GM12872 (cell line): ENCODE measurements around the gene CAMTA1.

Source experiments
- TF ChIP-seq, protein P1 (sequence below): IDR thresholded peaks from 3 replicates; pipeline ENCODE4 v1.5.1; 2011; ENCODE audit warnings: low read depth, mild to moderate bottlenecking, low read length, moderate library complexity; ENCODE audit not compliant: insufficient read depth

CAMTA1 gene

DNA sequence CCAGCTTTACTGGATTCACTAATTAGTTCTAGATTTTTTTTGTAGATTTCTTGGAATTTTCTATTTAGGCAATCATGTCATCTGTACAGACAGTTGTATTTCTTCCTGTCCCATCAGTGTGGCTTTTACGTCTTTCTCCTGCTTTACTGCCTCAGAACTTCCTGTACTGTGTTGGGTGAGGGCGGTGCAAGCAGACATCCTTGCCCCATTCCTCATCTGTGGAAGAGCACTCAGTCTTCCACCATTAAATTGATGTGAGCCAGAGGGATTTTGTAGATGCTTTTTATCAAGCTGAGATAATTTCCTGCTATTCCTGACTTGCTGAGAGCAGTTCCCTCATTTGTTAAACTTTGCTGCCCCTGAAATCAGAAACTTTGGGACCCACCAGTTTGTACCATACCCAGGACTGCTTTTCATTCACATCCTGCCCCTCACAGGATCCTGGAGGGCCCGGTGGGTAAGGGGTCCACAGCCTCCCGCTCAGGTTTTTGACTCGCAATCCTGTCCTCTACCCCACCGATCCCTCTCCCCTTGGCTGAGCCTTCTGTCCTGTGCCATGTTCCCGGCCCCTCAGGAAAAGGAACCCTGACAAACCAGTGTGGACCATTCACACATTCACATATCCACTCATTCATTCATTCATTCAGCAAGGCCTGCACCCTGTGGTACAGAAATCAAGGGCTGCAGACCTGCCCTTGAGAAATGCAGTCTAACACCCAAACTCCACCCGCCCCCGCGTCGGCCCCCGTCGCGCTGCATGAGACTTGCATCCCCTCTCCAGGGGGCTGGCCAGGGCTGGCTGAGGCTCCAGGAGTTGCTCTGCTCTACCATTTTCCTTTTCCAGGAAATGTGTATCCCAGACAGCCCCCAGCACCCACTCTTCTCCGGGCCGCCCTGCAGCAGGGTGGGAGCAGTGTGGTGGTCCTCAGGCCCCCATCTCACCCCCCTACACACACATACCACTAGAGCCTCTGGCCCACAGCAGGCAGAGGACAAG, 739.4 kb downstream of the CAMTA1 start:
- TF ChIP-seq, protein P1, sequence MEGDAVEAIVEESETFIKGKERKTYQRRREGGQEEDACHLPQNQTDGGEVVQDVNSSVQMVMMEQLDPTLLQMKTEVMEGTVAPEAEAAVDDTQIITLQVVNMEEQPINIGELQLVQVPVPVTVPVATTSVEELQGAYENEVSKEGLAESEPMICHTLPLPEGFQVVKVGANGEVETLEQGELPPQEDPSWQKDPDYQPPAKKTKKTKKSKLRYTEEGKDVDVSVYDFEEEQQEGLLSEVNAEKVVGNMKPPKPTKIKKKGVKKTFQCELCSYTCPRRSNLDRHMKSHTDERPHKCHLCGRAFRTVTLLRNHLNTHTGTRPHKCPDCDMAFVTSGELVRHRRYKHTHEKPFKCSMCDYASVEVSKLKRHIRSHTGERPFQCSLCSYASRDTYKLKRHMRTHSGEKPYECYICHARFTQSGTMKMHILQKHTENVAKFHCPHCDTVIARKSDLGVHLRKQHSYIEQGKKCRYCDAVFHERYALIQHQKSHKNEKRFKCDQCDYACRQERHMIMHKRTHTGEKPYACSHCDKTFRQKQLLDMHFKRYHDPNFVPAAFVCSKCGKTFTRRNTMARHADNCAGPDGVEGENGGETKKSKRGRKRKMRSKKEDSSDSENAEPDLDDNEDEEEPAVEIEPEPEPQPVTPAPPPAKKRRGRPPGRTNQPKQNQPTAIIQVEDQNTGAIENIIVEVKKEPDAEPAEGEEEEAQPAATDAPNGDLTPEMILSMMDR, result no peak

DNA sequence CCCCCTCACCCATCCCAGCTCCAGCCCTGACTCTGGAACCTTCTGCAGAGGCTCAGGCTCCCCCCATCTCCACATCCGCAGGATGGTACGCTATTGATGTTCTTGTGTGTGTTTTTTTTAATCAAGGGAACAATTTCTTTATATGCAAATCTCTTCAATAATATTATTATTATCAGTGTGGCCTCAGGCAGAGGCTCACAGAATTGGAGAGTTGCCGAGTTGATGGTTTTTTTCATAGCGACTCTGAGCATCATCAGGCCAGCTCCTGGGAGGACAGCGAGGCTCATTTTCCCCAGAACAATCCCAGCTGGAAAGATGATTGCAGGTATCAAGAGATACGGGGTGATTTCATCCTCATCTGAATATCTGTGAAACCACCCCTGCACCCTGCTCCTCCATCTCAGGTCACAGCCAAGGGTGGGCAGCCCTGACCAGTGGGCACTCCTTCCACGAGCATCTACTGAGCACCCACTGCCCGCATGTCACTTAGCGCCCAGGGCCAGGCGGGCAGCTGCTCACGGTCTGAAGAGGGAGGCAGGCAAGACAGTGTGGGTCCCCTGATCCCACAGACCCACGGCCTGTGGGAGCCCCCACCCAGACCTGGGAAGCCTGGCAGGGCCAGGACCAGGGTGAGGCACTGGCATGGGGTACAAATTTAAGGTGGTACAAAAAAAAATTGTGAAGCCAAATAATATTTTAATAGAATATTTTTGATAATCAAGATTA, 740.2 kb downstream of the CAMTA1 start:
- TF ChIP-seq, protein P1, result no peak

DNA sequence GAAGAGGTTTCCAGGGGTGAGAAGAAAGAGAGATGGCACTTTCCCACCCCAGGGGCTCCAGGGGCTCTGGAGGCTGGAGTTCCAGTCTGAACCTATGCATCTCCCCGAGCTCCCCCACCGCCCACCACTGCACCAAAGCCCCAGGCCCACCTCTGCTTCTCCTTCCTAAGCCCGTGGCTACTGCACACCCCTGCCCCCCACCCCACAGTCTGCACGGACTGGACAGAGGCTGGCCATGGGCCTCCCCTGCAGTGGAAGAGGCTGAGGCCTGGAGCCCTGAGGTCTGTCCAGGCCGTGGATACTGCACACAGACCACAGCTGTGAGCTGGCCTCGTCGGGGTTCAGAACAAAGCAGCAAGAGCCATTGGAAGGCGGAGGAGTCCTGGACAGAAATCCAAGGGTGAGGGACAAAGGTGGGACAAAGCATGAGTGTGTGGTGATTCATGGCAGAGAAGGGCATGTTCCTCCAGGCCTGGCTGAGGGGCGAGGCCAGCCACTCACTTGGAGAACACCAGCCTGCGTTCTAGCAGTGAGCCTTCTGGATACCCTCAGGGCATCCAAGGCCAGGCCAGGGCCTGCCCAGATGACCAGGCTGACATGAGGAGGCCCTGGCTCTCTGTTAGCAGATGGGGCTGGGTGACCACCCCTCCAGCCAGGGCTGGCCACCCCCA, 741.1 kb downstream of the CAMTA1 start:
- TF ChIP-seq, protein P1, result no peak

DNA sequence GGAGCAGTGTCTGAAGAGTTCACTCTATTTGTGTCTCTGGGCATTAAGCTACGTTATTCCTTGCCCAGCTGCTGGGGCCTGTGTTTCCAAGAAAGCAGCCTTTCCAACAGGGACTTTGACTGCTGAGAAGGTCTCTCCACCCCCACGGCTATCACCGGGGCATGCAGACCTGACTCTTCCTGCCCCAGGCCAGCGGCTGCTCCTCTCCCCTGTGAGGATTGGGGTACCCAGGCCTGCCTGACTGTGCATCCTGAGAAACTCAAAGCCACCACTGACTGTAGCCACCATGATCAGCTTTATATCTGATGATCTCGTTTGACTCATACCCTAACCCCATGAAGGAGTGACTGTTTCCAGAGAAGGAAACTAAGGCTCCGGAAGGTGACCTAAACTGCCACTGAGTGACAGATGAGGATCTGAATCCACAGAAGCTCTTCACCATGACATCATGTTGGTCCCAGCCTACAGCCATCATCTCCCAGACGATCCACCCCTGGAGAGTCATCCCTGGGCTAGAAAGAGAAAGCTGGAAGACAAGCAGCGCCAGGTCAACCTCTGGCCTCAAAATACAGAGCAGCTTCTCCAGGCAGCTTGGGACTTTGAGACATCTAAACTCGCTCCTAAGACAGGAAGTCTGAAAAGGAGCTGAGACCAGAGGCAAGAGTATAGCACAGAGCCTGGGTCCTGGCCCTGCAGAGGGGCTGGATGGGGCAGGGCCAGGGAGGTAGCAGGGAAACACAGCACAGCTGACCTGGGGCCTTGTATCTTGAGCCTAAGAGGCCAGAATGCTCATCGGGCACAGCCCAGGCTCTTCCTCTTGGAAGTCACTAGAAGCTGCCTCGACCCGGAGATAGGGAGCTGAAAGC, 741.8 kb downstream of the CAMTA1 start:
- TF ChIP-seq, protein P1, result no peak

DNA sequence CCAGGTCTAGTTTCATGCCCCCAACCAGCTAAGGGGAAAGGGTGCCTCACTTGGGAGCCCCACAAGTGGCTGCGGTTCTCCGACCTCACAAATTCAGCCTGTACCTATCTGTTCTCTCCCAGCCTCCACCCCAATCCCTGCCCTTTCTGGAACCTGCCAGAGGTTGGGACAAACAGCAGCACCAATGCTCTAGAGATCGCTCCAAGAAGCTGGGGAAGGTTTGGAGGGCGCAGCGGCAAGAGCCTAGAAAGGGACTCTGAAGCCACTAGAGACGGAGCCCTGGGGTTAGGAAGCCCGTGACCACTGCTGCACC, 742.4 kb downstream of the CAMTA1 start:
- TF ChIP-seq, protein P1, result no peak

DNA sequence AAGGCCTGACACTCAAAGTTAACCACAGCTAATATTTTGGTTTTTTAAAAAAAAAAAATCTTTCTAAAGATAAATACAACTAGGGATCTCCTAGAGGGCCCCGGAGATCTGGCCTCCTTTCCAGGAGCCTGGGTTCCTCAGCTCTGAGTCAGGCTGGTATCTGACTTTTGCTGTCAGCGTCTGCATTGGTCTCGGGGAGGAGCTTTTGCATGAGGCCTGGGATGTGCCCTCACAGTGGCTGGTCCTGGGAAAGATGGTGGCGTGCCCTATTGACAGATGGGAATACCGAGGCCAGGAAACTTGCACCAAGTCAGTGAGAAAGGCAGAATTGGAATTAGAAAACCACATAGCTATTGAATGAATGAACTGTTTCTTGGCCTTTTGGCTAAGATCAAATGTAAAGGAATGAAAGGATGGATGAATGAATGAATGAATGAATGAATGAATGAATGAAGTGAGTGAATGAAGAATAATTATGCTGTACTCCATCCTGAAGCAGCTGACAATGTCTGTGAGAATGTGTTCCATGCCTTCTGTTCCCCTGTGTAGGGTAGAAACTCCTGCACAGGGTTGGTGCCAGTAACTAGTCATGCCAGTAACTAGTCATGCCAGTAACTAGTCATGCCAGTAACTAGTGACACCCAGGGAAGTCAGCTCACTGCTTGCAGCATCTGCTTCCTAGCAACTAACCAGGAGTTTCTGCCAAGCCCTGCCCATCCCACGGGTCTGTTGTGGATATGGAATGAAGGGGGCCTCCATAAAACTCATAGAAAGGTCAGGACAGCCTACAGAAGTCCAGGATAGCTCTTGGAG, 743.3 kb downstream of the CAMTA1 start:
- TF ChIP-seq, protein P1, result no peak
